HEK293 (cell line): ENCODE measurements around the gene SLC10A7.

Experiments
- CTCF ChIP-seq: fragments of 450-650 bp; formaldehyde crosslinking; IDR thresholded peaks from 2 replicates; pipeline ENCODE4 v1.5.1; 2016; ENCODE audit warnings: missing biosample characterization, missing genetic modification characterization
- KLF8 ChIP-seq: fragments of 450-650 bp; formaldehyde crosslinking; IDR thresholded peaks from 2 replicates; pipeline ENCODE4 v1.5.1; 2016; ENCODE audit warnings: missing biosample characterization, missing genetic modification characterization
- ZNF121 ChIP-seq: fragments of 450-650 bp; formaldehyde crosslinking; IDR thresholded peaks from 2 replicates; pipeline ENCODE4 v1.5.1; 2016; ENCODE audit warnings: missing biosample characterization, missing genetic modification characterization
- ZNF311 ChIP-seq: fragments of 450-650 bp; formaldehyde crosslinking; IDR thresholded peaks from 2 replicates; pipeline ENCODE4 v1.5.1; 2017; ENCODE audit warnings: missing biosample characterization, missing genetic modification characterization, borderline replicate concordance
- ZNF623 ChIP-seq: fragments of 450-650 bp; formaldehyde crosslinking; IDR thresholded peaks from 2 replicates; pipeline ENCODE4 v1.5.1; 2016; ENCODE audit warnings: missing biosample characterization, missing genetic modification characterization
- ZNF707 ChIP-seq: fragments of 450-650 bp; formaldehyde crosslinking; IDR thresholded peaks from 2 replicates; pipeline ENCODE4 v1.5.1; 2016; ENCODE audit warnings: missing biosample characterization, missing genetic modification characterization
- TF ChIP-seq, protein P1 (sequence below): fragments of 450-650 bp; formaldehyde crosslinking; IDR thresholded peaks from 2 replicates; pipeline ENCODE4 v1.5.1; 2016; ENCODE audit warnings: missing biosample characterization, missing genetic modification characterization
- TF ChIP-seq, protein P2 (sequence below): fragments of 450-650 bp; formaldehyde crosslinking; IDR thresholded peaks from 2 replicates; pipeline ENCODE4 v1.5.1; 2016; ENCODE audit warnings: missing biosample characterization, missing genetic modification characterization

- TF ChIP-seq CTCF (tag by site-specific recombination), result no peak
- TF ChIP-seq, protein P1, sequence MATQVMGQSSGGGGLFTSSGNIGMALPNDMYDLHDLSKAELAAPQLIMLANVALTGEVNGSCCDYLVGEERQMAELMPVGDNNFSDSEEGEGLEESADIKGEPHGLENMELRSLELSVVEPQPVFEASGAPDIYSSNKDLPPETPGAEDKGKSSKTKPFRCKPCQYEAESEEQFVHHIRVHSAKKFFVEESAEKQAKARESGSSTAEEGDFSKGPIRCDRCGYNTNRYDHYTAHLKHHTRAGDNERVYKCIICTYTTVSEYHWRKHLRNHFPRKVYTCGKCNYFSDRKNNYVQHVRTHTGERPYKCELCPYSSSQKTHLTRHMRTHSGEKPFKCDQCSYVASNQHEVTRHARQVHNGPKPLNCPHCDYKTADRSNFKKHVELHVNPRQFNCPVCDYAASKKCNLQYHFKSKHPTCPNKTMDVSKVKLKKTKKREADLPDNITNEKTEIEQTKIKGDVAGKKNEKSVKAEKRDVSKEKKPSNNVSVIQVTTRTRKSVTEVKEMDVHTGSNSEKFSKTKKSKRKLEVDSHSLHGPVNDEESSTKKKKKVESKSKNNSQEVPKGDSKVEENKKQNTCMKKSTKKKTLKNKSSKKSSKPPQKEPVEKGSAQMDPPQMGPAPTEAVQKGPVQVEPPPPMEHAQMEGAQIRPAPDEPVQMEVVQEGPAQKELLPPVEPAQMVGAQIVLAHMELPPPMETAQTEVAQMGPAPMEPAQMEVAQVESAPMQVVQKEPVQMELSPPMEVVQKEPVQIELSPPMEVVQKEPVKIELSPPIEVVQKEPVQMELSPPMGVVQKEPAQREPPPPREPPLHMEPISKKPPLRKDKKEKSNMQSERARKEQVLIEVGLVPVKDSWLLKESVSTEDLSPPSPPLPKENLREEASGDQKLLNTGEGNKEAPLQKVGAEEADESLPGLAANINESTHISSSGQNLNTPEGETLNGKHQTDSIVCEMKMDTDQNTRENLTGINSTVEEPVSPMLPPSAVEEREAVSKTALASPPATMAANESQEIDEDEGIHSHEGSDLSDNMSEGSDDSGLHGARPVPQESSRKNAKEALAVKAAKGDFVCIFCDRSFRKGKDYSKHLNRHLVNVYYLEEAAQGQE (tag by site-specific recombination), result no peak
- no peak for TF ChIP-seq ZNF707 (tag by site-specific recombination)
- TF ChIP-seq ZNF121, result no peak
- no peak for TF ChIP-seq KLF8
- TF ChIP-seq ZNF623 (tag by site-specific recombination), result no peak
- TF ChIP-seq ZNF311 (tag by site-specific recombination), result no peak
- TF ChIP-seq, protein P2, sequence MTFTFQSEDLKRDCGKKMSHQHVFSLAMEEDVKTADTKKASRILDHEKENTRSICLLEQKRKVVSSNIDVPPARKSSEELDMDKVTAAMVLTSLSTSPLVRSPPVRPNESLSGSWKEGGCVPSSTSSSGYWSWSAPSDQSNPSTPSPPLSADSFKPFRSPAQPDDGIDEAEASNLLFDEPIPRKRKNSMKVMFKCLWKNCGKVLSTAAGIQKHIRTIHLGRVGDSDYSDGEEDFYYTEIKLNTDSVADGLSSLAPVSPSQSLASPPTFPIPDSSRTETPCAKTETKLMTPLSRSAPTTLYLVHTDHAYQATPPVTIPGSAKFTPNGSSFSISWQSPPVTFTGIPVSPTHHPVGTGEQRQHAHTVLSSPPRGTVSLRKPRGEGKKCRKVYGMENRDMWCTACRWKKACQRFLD (tag by site-specific recombination), result no peak
These were observed 1.1 kb upstream of the SLC10A7 start for GRCh38 chr4:146522869-146523205.
